GM19043 (cell line): ENCODE results near the gene TUBD1.
"Not testable (repeated sequence)": the region's sequence is repeated elsewhere in the genome, so short reads cannot be mapped to it uniquely, and the experiment has no call there.

ENCODE experiments used
- ATAC-seq: cut with Tn5 transposase; IDR thresholded peaks from one replicate; pipeline ENCODE4 v1.9.1; 2021; ENCODE audit warnings: low read depth; ENCODE audit not compliant: unreplicated experiment

The TUBD1 gene

GRCh38 chr17:59876107-59876506 lies 16.6 kb downstream of the TUBD1 start:
- no peak for ATAC-seq

GRCh38 chr17:59874376-59874775 lies 18.4 kb downstream of the TUBD1 start:
- ATAC-seq: no peak

- ATAC-seq: not testable (repeated sequence)
Measured at GRCh38 chr17:59873414-59873813, 19.3 kb downstream of the TUBD1 start.

- ATAC-seq: no peak
Measured at GRCh38 chr17:59872351-59872750, 20.4 kb downstream of the TUBD1 start.

GRCh38 chr17:59870482-59870881 lies 22.3 kb downstream of the TUBD1 start:
- no peak for ATAC-seq

- no peak for ATAC-seq
Measured at GRCh38 chr17:59869941-59870218, 22.9 kb downstream of the TUBD1 start.

- ATAC-seq: no peak
Measured at GRCh38 chr17:59863616-59864015, 29.1 kb downstream of the TUBD1 start.

- no peak for ATAC-seq
Measured at GRCh38 chr17:59859444-59860025, 33.2 kb downstream of the TUBD1 start.

- ATAC-seq: no peak
Measured at GRCh38 chr17:59858932-59859331, 33.8 kb downstream of the TUBD1 start.

GRCh38 chr17:59858167-59858816 lies 34.5 kb downstream of the TUBD1 start:
- no peak for ATAC-seq

- no peak for ATAC-seq
Measured at GRCh38 chr17:59856859-59857794, 35.6 kb downstream of the TUBD1 start.

GRCh38 chr17:59853919-59854729 lies 38.6 kb downstream of the TUBD1 start:
- not testable (repeated sequence) for ATAC-seq

- peak; percentile 50 for ATAC-seq
Measured at GRCh38 chr17:59853168-59853918, 39.4 kb downstream of the TUBD1 start.

- ATAC-seq: not testable (repeated sequence)
Measured at GRCh38 chr17:59852847-59853167, 39.9 kb downstream of the TUBD1 start.

GRCh38 chr17:59851439-59852375 lies 41.0 kb downstream of the TUBD1 start:
- no peak for ATAC-seq

GRCh38 chr17:59850311-59850710 lies 42.4 kb downstream of the TUBD1 start:
- not testable (repeated sequence) for ATAC-seq

- no peak for ATAC-seq
Measured at GRCh38 chr17:59848778-59849177, 44.0 kb downstream of the TUBD1 start.

GRCh38 chr17:59848385-59848668 lies 44.4 kb downstream of the TUBD1 start:
- no peak for ATAC-seq

GRCh38 chr17:59846394-59847165 lies 46.2 kb downstream of the TUBD1 start:
- ATAC-seq: peak; percentile 36
